ENCODE measurements around the gene FAM222A. TPM values are rescaled to one million over a fixed set of nuclear protein-coding genes. Genes with fewer than 3 reads are reported as not detected.

Gene FAM222A
- total RNA-seq, 4 donors from 2014 or later, result 0.54 to 3.7 (median 0.92) TPM

DNA sequence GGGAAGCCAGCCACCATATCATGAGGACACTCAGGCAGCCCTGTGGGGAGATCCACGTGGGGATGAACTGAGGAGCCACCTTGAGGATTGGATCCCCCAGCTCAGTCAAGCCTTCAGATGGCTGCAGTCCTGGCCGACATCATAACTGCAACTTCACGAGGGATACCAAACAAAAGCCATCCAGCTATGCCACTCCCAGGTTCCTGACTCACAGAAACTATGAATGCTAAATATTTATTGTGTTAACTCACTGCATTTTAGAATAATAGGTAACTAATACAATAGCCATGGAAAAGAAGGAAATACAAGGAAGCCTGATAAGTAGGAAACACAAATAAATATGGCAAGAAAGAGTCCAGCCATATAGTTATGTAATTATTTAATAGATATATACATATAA is 42.1 kb upstream of the FAM222A start:
- Histone ChIP-seq H3K36me3 (no peaks in the 10 kb centered on the region), H3K9me3 (peaks cover 0 to 7% (median 0%) of the 10 kb centered on the region in 3 donors), H3K27me3 (peaks cover 56% of the 10 kb centered on the region), H3K4me3 (no peak overlapping the region), H3K27ac (no peak overlapping the region), H3K4me1 (no peaks in the 10 kb centered on the region)
- TF ChIP-seq, protein P1, sequence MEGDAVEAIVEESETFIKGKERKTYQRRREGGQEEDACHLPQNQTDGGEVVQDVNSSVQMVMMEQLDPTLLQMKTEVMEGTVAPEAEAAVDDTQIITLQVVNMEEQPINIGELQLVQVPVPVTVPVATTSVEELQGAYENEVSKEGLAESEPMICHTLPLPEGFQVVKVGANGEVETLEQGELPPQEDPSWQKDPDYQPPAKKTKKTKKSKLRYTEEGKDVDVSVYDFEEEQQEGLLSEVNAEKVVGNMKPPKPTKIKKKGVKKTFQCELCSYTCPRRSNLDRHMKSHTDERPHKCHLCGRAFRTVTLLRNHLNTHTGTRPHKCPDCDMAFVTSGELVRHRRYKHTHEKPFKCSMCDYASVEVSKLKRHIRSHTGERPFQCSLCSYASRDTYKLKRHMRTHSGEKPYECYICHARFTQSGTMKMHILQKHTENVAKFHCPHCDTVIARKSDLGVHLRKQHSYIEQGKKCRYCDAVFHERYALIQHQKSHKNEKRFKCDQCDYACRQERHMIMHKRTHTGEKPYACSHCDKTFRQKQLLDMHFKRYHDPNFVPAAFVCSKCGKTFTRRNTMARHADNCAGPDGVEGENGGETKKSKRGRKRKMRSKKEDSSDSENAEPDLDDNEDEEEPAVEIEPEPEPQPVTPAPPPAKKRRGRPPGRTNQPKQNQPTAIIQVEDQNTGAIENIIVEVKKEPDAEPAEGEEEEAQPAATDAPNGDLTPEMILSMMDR (IDR thresholded peaks at IDR 0.05), result no peak
- no peak for TF ChIP-seq POLR2A (IDR thresholded peaks at IDR 0.05)
- ATAC-seq, result no peak
- WGBS, 2 donors (ENCODE audit: low coverage in 1 of 2), result 58 to 60% methylated on average over 1 to 3 of the region's 3 CpGs

DNA sequence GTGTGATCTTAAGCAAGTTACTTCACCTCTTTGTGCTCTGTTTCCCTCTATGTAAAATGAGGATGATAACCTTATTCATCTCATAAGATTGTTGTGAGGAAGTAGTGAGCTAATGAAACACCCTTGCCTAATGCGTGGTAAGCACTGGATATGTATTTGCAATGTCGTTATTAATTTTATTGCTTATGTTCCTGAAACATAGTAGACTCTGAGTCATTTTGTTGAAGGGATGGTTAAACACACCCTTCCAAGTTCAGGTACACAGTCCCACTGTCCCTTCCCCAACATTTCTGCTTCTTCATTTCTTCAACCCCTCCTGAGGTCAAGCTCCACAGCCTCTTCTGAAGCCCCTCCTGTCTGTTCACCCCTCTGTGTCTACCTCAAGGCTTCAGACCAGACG is 40.2 kb upstream of the FAM222A start:
- 85 to 93% methylated on average over 2 to 3 of the region's 3 CpGs for WGBS, 2 donors (ENCODE audit: low coverage in 1 of 2)
- ATAC-seq, result no peak

DNA sequence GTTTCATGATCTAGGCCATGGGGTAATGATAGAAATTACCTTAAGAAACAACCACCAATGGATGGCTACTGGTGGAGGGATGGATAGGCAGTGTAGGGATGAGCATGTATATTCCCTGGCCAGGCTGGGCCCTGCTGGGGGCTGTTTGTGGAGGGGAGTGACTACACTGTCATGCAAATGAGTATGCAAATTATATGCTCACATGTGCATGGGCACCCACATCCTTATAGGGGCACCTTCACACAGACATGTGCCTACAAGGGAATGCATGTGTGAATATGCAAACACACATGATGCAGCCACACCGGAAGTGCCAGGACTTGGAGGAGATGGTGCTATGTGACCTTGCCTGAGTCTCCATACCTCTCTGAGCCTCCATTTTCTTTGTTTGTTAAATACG is 39.7 kb upstream of the FAM222A start:
- Histone ChIP-seq H3K9me3 (peaks cover 0 to 7% (median 0%) of the 10 kb centered on the region in 3 donors), H3K4me1 (no peaks in the 10 kb centered on the region), H3K27ac (no peak overlapping the region), H3K4me3 (no peak overlapping the region), H3K27me3 (peaks cover 33% of the 10 kb centered on the region), H3K36me3 (no peaks in the 10 kb centered on the region)
- TF ChIP-seq, protein P1 (IDR thresholded peaks at IDR 0.05), result no peak
- TF ChIP-seq POLR2A (IDR thresholded peaks at IDR 0.05) (no peak), POLR2AphosphoS5 (IDR thresholded peaks at IDR 0.05) (no peak), EP300 (IDR thresholded peaks at IDR 0.05) (no peak)
- no peak for ATAC-seq
- 63 to 88% methylated on average over 2 of the region's 2 CpGs for WGBS, 2 donors (ENCODE audit: low coverage in 1 of 2)

More for the DNA sequence above, 40.2 kb upstream of the FAM222A start:
- no peak overlapping the region for H3K27ac ChIP-seq
- no peak for TF ChIP-seq POLR2AphosphoS5 (IDR thresholded peaks at IDR 0.05)
- no peak for TF ChIP-seq EP300 (IDR thresholded peaks at IDR 0.05)
- no peak for TF ChIP-seq POLR2A (IDR thresholded peaks at IDR 0.05)
- TF ChIP-seq, protein P1 (IDR thresholded peaks at IDR 0.05), result no peak
- peaks cover 0 to 7% (median 0%) of the 10 kb centered on the region in 3 donors for H3K9me3 ChIP-seq
- peaks cover 38% of the 10 kb centered on the region for H3K27me3 ChIP-seq
- no peaks in the 10 kb centered on the region for H3K4me1 ChIP-seq
- H3K36me3 ChIP-seq, result no peaks in the 10 kb centered on the region
- H3K4me3 ChIP-seq, result no peak overlapping the region

DNA sequence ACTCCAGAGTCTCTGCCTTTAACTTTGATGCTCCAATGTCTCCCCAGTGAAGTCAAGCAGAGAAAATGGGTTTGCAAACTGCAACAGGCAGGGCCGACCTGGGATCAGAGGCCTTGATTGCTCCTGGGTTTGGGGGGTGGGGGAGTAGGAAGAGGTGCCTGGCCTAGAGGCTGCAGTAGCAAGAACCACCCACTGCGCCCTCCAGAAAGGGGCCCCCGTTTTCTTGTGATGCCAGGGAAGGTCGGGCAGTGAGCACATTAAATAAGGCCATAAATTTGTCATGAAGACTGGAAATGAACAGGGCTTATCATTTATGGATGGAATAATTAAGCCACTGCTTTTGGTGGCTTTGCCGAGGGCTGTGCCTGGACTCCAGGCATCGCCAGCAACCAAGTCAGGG is 38.2 kb upstream of the FAM222A start:
- WGBS, 2 donors (ENCODE audit: low coverage in 1 of 2), result 100% methylated on average over 1 of the region's 6 CpGs; no CpG with 5 or more reads in 1 of the 2 donors
- H3K27ac ChIP-seq, result no peak overlapping the region
- ATAC-seq, result no peak

DNA sequence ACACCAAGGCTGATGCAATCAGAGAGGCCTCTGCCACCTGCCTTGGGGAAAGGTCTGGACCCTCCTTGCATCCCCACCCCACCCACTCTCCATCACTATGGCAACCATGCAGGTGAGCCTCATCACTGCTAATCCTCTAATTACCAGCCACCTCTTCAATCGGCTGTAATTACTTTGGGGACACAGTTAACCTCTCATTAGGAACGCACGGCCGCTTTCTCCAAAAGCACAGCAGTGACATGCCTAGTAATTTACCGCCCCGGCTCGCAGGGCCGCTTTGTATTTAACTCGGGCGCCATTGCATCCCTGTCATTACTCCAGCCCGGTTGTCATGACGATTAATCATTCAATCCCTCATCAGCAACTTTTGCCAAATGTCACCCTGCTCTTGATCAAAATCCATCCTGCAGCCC is 36.3 kb upstream of the FAM222A start:
- peaks cover 5% of the 10 kb centered on the region for H3K27me3 ChIP-seq
- H3K9me3 ChIP-seq, result peaks cover 0 to 5% (median 0%) of the 10 kb centered on the region in 3 donors
- peaks cover 0 to 9% (median 0%) of the 10 kb centered on the region in 3 donors for H3K4me1 ChIP-seq
- WGBS, 2 donors (ENCODE audit: low coverage in 1 of 2), result 74% methylated on average over 9 of the region's 12 CpGs; no CpG with 5 or more reads in 1 of the 2 donors
- ATAC-seq, result no peak
- no peak for TF ChIP-seq POLR2A (IDR thresholded peaks at IDR 0.05)
- no peak for TF ChIP-seq POLR2AphosphoS5 (IDR thresholded peaks at IDR 0.05)
- no peaks in the 10 kb centered on the region for H3K36me3 ChIP-seq
- no peak overlapping the region for H3K4me3 ChIP-seq
- H3K27ac ChIP-seq, result no peak overlapping the region

More for the DNA sequence above, 38.2 kb upstream of the FAM222A start:
- peaks cover 0 to 7% (median 0%) of the 10 kb centered on the region in 3 donors for H3K9me3 ChIP-seq
- TF ChIP-seq, protein P1 (IDR thresholded peaks at IDR 0.05), result no peak
- TF ChIP-seq EP300 (IDR thresholded peaks at IDR 0.05) (no peak), POLR2A (IDR thresholded peaks at IDR 0.05) (no peak), POLR2AphosphoS5 (IDR thresholded peaks at IDR 0.05) (no peak)
- no peak overlapping the region for H3K4me3 ChIP-seq
- peaks cover 17% of the 10 kb centered on the region for H3K27me3 ChIP-seq
- no peaks in the 10 kb centered on the region for H3K36me3 ChIP-seq
- H3K4me1 ChIP-seq, result peaks cover 0 to 3% (median 0%) of the 10 kb centered on the region in 3 donors

All from gastroesophageal sphincter (tissue), 4 donors.